ENCODE measurements around the gene CAT.

- TF ChIP-seq CTCF (IDR thresholded peaks at IDR 0.05), result no peak
- TF ChIP-seq ELF1 (IDR thresholded peaks at IDR 0.05), result no peak
- no peak for TF ChIP-seq FOXM1 (IDR thresholded peaks at IDR 0.05; ENCODE audit: low read depth)
- TF ChIP-seq, protein P1, sequence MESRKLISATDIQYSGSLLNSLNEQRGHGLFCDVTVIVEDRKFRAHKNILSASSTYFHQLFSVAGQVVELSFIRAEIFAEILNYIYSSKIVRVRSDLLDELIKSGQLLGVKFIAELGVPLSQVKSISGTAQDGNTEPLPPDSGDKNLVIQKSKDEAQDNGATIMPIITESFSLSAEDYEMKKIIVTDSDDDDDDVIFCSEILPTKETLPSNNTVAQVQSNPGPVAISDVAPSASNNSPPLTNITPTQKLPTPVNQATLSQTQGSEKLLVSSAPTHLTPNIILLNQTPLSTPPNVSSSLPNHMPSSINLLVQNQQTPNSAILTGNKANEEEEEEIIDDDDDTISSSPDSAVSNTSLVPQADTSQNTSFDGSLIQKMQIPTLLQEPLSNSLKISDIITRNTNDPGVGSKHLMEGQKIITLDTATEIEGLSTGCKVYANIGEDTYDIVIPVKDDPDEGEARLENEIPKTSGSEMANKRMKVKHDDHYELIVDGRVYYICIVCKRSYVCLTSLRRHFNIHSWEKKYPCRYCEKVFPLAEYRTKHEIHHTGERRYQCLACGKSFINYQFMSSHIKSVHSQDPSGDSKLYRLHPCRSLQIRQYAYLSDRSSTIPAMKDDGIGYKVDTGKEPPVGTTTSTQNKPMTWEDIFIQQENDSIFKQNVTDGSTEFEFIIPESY (IDR thresholded peaks at IDR 0.05; ENCODE audit: borderline replicate concordance, low read depth), result no peak
- no peak for TF ChIP-seq EZH2phosphoT487 (IDR thresholded peaks at IDR 0.05; ENCODE audit: borderline replicate concordance, low read depth)
- TF ChIP-seq GABPA (IDR thresholded peaks at IDR 0.05; ENCODE audit: low read depth), result no peak
- no peak for TF ChIP-seq SMC3 (IDR thresholded peaks at IDR 0.05; ENCODE audit: low read depth, low read length)
- TF ChIP-seq RFX5 (IDR thresholded peaks at IDR 0.05; ENCODE audit: low read length), result no peak
- no peak for TF ChIP-seq MAX (IDR thresholded peaks at IDR 0.05; ENCODE audit: low read depth)
- no peak for TF ChIP-seq NRF1 (IDR thresholded peaks at IDR 0.05; ENCODE audit: low read depth, low read length)
- no peak for TF ChIP-seq REST (IDR thresholded peaks at IDR 0.05; ENCODE audit: low read depth, low read length)
- TF ChIP-seq POLR2AphosphoS5 (IDR thresholded peaks at IDR 0.05; ENCODE audit: low read depth, low read length), result no peak
These were observed 970 bp downstream of the CAT start for GRCh38 chr11:34439610-34440198.
